GM13977 (cell line): ENCODE data around the gene TYR.
"Not testable (repeated sequence)": the region's sequence is repeated elsewhere in the genome, so short reads cannot be mapped to it uniquely, and the experiment has no call there.

Experiments used
- DNase-seq: peaks from one replicate; pipeline ENCODE4 v3.0.0; 2012; ENCODE audit warnings: low spot score
- CTCF ChIP-seq: IDR thresholded peaks from 2 replicates; pipeline ENCODE4 v1.5.1; 2012; ENCODE audit warnings: mild to moderate bottlenecking, control low read depth; ENCODE audit not compliant: insufficient read depth; ENCODE audit errors: extremely low read depth, missing control alignments
- in situ Hi-C: fragments of 300-500 bp; cut with MboI; formaldehyde crosslinking; loops from one replicate; pipeline ENCODE4 v1.12.0; 2022; ENCODE audit warnings: low sequenced_read_pairs, low pct_unique_long_range_greater_than_20kb, mixed read lengths, inconsistent platforms; ENCODE audit not compliant: unreplicated experiment

Gene TYR

GRCh38 chr11:89293965-89294679 lies 116.4 kb downstream of the TYR start:
- DNase-seq, result no peak
- TF ChIP-seq CTCF, result no peak
- in situ Hi-C loops, result no loop called here

GRCh38 chr11:89295023-89295422 lies 117.3 kb downstream of the TYR start:
- DNase-seq, in situ Hi-C loops: not testable (repeated sequence)

- in situ Hi-C loops, result not testable (repeated sequence)
Observed at GRCh38 chr11:89303029-89303428, 125.4 kb downstream of the TYR start.

GRCh38 chr11:89308272-89308671 lies 130.6 kb downstream of the TYR start:
- in situ Hi-C loops, DNase-seq: not testable (repeated sequence)

More at GRCh38 chr11:89303029-89303428, 125.4 kb downstream of the TYR start:
- DNase-seq, result not testable (repeated sequence)

DNA sequence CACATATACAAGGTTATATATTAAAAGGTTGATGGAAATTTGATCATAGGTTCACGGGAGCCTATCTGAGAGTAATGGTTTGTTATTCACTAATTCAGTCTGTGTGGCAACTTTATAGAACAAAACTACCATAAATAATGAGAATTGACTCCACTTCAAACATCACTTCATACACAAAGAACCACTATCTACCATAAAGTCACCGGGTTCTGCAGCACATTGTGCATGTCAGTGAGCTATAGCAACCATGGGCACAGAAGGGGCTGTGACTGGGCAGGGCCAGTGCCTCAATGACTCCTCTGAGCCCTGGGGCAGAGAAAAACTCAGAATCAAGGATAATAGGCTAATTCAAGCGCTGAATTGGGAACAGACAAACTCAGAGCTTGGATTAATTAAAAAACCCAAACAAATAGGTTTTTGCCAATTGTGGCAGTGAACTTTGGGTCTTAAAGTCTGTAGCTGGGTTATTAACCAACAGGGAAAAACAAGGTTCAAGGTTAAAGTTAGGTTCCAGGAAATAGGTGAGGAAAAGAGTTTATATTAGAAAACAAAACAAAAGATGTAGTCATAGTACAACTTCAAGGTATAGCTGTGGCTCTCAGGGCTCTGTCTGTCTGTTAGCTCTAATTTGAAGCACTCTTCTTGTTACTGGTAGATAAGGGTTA lies 131.8 kb downstream of the TYR start:
- in situ Hi-C loops, DNase-seq: not testable (repeated sequence)

DNA sequence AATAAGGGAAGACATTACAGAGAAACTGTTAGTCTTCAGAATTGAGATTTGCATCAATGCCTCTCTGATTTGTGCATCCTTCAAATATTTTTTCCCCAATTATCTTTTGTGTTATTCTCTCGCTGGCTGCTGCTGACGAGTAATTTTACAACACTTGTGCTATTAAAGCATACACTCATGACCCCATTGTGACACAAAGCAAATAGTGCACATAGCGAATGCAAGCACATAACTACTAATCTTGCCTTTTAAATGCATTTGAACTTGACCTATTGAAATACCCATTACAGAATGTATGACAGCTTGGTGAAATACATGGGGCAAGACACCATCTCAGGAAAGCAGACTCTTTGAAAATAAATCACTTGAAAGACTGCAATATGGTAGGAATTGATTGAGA lies 132.9 kb downstream of the TYR start:
- DNase-seq, in situ Hi-C loops: not testable (repeated sequence)

GRCh38 chr11:89321401-89321800 lies 143.7 kb downstream of the TYR start:
- no peak for DNase-seq
- in situ Hi-C loops, result no loop called here
- no peak for TF ChIP-seq CTCF

- DNase-seq, result no peak
- in situ Hi-C loops, result no loop called here
- TF ChIP-seq CTCF, result no peak
Observed at GRCh38 chr11:89327885-89328284, 150.2 kb downstream of the TYR start.

DNA sequence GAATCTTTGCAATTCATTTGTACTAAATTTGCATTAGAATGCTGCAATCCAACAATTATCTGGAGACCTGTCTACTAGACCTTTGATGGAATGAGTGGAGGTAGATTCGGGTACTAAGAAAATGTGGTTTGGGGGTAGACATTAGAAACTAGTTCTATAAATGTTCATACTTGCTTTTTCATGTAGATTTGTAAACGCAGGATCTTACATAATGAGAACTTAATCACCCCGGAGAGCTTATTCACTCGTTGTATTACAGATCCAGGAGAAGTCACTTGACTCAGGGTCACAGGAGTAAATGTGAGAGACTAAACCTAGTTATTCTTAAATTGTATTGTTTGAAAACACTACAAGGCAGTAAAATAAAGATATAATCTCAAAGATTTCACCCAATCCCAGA lies 154.3 kb downstream of the TYR start:
- in situ Hi-C loops, result not testable (repeated sequence)

GRCh38 chr11:89333704-89334103 lies 156.0 kb downstream of the TYR start:
- DNase-seq, in situ Hi-C loops: not testable (repeated sequence)
- TF ChIP-seq CTCF, result peak; percentile 24

More for the DNA sequence above, 154.3 kb downstream of the TYR start:
- DNase-seq, result not testable (repeated sequence)

DNA sequence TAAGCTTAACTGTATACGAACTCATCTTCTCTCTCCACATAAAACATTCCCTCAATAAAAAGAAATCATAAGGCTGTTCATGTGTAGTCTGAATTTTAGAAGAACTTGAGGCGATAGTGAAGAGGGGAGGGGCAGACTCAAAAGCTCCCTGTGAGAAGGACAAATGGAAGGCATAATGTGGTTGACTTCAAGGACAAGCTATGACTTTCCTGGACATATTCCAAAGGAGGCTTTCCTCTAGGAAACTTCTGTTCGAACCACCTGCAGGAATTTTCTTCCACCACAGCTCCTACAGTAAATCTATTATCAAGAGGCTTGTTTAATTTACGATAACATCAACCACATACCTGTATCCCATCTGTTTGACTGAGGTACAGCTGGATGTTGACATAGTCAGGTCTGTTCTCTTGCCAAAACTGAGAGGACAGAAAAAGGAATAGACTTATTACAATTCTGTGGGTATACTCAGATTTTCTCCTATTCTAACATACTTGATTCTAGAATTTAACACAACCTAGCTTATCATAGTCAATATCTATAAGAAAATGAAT lies 159.5 kb downstream of the TYR start:
- in situ Hi-C loops, DNase-seq: not testable (repeated sequence)

DNA sequence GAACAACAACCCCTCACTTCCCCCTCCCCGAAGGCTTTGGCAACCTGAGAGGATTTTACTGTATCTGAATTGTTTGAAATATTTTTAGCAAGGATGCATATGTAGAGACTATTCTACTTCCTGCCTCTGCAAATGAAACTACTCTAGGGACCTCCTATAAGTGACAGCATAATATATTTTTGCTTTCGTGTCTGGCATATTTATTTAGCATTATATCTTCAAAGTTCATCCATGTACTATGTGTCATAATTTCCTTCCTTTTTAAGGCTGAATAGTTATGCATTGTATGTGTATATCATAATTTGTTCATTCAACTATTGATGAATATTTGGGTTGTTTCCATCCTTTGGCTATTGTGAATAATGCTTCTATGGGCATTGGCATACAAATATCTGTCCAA lies 160.4 kb downstream of the TYR start:
- in situ Hi-C loops, result not testable (repeated sequence)

DNA sequence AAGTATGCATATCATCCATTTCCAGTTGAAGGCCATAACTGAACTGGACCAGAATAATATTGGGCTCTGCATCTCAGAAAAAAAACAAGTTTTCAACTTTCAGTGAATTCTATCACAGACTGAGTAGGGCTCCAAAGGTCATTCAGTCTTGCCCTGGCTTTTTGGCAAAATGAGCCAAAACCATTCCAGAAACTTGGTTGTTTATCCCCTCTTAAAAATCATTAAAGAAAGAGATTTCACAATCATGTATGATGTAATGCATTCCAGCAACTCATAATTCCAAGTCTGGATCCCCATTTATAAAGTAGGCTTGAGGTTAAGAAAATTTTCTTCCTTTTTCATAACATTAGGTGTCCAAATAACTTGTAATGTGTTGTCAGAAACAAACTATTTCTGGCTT lies 162.8 kb downstream of the TYR start:
- in situ Hi-C loops, DNase-seq: not testable (repeated sequence)

More for the DNA sequence above, 160.4 kb downstream of the TYR start:
- not testable (repeated sequence) for DNase-seq
